HG03520 (cell line): Measurements from ENCODE around the gene RFC4.
"Not testable (repeated sequence)": the region's sequence is repeated elsewhere in the genome, so short reads cannot be mapped to it uniquely, and the experiment has no call there.

Experiments
- ATAC-seq: cut with Tn5 transposase; IDR thresholded peaks from one replicate; pipeline ENCODE4 v1.9.1; 2021; ENCODE audit warnings: mild to moderate bottlenecking, moderate library complexity; ENCODE audit not compliant: unreplicated experiment

RFC4 gene

DNA sequence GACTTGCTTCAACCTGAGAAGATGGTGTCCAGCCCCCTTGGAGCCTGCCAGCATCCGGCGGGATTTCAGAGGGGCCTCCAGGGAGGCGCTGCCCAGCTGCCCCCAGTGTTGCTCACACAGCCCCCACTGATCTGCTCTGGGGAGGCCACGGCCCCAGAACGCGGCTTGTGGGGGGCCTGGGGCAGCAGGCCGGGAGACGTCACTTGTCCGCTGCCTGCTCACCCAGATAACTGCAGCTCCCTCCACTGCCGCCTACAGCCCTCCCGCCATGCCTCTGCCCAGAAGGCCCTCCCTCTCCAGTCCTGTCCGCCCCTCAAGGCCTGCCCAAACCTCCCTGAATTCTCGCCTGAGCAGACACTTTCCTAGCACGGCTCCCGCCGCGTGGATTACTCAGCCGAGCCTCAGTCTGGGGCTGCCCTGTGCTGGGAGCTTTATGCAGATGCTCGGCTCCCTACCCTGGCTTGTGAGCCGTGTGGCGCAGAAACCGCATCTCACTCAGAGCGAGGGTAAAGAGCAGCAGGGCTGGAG is 19.1 kb upstream of the RFC4 start:
- ATAC-seq, result no peak

DNA sequence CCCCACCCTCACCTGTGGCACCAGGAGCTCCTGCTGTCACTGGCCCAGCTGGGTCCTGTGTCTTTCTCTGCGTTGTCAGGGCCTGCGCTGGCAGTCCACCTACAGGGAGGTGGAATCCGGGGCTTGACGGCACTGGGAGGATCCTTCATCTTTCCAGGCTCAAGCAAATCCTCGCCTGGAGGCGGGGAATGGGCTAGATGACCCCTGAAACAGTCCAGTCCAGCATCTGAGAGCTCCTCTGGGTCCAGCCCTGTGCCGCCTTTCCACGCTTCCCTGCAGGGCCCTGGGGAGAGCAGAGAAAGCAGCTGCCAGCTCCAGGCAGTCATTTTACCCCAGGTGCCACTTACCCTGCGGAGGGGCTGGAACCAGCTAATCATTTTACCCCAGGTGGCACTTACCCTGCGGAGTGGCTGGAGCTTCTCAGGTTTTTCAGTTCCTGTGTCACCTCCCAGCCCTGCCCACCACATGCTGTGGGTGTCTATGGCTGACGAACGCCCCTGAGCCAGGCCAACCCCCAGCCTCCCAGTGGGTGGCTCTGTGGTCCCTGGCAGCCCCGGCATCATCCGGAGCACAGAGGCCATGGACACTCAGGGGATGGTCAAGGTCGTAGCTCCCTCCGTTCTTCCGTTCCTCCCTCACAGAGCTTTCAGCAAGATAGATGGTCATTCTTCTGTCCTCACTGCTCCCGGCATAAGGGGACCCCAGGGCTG is 18.3 kb upstream of the RFC4 start:
- no peak for ATAC-seq

DNA sequence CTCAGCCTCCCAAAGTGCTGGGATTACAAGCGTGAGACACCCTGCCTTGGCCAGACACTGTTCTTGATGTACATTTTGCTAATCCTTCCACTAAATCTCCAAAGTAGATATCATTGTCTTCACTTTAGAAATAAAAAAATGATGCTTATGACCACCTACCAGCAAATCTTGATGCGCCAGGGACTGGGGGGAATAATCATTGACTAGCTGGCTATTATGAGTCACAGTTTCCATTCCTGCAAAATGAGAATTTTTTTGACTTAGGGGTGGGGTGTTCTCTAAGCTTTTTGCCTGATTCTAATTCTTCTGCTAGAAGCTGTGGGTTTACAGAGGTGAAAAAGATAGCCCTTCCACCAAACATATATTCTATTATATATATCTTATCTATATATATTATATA is 17.1 kb upstream of the RFC4 start:
- no peak for ATAC-seq

DNA sequence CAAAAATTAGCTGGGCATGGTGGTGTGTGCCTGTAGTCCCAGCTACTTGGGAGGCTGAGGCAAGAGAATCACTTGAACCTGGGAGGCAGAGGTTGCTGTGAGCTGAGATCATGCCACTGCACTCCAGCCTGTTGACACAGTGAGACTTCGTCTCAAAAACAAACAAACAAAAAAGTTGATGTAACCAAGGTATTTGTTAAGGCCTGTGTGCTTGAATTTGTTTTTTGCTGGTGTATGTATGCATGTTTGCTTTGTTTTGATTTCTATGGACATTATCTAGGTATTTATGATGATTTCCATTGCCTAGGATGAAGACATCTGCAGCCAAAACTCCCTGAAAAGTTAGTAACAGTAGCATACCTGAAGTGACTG is 16.1 kb upstream of the RFC4 start:
- ATAC-seq, result not testable (repeated sequence)

DNA sequence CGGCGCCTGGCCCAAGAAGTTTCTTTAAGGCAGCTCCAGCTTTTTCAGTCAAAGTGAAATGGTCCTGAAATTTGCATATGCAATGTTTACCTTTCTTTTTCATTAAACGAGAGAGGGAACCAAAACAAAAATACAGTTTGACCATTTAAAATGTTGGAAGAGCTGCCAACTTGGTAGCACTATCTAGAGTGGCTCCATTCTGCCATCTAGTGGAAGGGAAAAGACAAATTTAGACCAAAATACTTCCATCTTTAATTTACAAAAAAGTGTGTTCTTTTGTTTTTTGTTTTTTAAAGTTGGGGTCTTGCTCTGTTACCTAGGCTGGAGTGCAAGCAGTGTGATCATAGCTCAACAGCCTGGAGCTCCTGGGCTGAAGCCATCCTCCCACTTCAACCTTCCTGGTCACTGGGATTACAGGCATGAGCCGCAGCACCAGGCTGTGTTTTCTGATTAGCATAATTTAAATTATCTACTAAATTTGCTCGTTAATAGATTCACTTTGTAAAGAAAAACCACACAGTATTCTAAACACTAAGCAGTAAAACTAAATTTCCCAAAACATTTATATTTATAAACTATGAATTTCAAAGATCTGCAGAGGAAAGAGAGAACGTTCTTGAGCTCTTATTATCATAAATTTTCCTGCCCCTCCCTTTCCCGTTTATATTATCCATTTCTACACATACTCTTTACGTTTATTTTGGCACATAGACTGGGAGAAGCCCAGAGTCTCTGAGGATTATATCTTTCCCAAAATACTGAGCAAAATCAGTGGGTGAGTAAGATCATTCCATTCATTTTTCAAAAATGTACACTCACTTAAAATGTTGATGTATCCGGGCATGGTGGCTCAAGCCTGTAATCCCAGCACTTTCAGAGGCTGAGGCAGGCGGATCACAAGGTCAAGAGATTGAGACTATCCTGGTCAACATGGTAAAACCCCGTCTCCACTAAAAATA is 15.4 kb upstream of the RFC4 start:
- ATAC-seq, result no peak

DNA sequence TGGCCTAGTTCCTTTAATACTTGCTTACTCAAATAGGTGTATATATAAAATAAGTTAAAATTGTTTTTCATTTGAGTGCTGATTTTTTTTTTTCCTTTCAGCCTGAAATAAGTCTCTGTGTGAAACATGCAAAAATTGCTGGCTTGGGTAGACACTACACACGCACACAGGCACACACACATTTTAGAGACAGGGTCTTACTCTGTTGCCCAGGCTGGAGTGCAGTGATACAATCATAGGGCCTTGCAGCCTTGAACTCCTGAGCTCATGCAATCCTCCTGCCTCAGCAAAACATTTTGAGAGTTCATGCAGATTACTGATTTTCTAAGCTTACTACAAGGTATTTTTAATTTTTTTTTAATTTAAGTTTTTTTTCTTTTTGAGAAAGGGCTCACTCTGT is 12.7 kb upstream of the RFC4 start:
- ATAC-seq, result no peak

DNA sequence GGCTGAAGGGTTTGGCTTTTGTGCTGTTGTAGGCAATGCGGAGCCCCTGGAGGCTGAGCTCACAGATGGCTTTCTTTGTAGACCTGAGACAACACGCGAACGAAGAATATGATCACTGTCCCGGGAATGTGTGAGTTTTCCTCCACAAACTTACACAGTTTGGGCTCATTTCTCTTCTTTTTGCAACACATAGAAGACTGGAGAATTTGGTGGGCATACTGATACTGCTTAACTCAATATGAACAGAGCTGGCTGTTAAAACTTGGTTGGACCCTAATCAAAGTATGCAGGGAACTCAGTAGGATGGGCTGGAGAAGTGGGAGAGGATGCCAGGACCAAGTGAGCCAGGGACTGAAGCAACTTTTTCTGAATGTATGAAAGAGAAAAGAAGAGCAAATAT is 12.2 kb upstream of the RFC4 start:
- ATAC-seq, result no peak

DNA sequence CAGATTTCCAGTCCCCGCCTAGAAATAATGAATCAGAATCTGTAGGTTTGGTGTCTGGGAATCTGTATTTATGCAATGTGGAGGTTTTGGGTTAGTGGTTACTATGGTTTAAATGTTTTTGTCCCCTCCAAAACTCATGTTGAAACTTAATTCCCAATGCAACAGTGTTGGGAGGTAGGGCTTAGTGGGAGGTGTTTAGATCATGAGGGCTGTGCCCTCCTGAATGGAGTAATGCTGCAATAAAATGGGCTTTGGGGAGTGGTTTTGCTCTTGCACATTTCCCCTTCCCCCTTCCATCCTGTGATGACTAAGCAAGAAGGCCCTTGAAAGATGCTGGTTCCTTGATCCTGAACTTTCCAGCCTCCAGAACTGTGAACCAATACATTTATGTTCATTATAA is 9.2 kb upstream of the RFC4 start:
- ATAC-seq, result no peak

DNA sequence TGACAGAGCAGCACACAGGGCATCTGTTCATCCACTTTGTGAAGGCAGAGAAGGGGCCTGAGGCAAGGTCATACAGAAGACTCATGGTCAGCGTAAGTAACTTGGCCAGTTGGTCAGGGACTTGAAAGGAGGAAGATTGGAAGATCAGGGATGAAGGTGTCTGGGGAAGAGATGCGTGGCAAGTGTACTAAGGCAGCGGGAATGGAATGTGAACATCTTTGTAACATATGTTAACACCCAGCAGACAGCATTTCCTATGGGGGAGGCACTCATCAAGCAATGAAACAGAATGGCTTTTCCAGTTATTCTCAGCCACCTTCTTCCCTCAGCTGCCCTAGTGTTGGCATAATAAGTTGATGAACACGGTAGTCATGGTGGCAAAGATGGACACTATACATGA is 7.8 kb upstream of the RFC4 start:
- no peak for ATAC-seq

DNA sequence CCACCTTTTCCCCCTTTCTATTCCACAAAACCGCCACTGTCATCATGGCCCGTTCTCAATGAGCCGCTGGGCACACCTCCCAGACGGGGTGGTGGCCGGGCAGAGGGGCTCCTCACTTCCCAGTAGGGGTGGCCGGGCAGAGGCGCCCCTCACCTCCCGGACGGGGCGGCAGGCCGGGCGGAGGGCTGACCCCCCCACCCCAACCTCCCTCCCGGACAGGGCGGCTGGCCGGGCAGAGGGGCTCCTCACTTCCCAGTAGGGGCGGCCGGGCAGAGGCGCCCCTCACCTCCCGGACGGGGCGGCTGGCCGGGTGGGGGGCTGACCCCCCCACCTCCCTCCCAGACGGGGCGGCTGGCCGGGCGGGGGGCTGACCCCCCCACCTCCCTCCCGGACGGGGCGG is 5.0 kb upstream of the RFC4 start:
- ATAC-seq, result not testable (repeated sequence)

DNA sequence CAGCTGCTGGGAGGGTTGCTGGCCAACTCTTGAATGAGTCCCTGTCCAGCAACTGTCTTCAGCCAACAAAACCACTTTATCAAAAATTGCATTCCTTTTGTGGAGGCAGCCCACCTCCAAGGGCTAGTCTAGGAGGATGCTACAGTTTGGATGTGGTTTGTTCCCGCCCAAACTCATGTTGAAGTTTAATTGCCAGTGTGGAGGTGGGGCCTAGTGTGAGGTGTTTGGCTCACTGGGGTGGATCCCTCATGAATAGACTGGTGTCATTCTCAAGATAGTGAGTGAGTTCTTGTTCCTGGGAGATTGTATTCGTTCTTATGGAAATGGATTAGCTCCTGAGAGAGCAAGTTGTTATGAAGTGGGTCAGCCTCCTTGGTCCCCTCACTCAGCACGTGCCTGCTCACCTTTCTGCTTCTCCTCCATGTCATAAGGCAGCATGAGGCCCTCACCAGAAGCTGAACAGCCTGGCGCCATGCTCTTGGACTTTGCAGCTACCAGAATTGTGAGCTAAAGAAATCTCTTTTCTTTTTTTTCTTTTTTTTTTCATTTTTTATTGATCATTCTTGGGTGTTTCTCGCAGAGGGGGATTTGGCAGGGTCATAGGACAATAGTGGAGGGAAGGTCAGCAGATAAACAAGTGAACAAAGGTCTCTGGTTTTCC is 4.2 kb upstream of the RFC4 start:
- ATAC-seq, result no peak

DNA sequence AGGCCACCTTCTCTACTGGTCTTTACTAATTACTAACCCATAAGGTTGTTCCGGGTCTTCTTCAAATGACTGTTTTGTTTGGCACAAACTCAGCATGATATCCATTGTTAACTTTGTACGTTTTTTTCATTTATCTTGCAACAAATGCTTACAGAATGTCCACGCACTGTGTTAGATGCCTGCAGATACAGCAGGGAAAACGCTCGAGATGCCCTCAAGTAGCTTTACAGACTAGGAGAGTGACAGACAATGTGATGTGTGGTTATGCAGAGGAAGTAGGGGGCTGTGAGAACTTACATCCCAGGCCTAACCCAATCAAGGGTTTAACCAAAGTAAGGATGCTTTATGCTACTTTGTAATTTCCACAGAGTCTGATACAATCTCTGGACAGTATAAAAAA is 949 bp upstream of the RFC4 start:
- no peak for ATAC-seq

DNA sequence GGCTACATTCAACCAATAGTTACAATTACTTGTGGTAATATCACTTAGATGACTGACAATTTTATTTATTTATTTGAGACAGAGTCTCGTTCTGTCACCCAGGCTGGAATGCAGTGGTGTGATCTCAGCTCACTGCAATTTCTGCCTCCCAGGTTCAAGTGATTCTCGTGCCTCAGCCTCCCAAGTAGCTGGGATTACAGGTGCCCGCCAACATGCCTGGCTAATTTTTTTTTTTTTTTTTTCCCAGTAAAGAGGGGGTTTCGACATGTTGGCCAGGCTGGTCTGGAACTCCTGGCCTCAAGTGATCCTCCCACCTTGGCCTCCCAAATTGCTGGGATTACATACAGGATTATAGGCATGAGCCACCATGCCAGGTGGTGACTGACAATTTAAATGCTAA is 2.8 kb downstream of the RFC4 start:
- not testable (repeated sequence) for ATAC-seq

DNA sequence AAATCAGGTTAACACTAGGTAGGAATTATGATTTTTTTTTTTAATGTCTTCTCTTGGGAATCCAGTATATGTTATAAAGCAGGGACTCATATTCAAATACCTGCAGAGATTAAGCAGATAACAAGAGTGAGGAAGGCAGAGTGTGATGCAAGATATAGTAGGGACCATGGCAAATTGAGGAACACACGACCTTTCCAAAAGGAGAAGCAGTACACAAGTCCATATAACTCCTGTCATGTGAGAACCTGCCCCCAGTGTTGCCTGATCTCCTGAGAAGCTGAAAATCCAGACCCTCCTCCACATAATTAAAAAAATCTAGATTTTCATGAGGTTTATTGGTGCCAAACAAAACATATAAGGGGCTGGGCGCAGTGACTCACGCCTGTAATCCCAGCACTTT is 3.6 kb downstream of the RFC4 start:
- ATAC-seq, result no peak

DNA sequence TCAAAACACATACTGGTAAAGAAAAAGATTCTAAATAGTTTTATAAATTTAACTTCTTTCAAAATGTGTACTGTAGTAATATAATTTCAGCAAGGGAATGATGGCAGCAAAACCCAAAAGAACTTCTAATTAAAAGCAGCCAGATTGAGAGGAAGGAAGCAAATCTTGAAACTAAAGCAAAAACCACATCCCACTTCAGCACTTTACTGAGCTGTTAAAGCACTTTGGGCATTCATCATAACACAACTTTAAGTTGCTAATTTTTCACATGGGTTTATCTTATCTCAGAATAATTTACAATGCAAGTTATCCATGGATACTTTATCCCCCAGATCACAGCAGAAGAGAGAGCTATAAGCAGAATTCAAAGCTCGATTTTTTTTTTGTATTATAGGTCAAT is 6.0 kb downstream of the RFC4 start:
- no peak for ATAC-seq

DNA sequence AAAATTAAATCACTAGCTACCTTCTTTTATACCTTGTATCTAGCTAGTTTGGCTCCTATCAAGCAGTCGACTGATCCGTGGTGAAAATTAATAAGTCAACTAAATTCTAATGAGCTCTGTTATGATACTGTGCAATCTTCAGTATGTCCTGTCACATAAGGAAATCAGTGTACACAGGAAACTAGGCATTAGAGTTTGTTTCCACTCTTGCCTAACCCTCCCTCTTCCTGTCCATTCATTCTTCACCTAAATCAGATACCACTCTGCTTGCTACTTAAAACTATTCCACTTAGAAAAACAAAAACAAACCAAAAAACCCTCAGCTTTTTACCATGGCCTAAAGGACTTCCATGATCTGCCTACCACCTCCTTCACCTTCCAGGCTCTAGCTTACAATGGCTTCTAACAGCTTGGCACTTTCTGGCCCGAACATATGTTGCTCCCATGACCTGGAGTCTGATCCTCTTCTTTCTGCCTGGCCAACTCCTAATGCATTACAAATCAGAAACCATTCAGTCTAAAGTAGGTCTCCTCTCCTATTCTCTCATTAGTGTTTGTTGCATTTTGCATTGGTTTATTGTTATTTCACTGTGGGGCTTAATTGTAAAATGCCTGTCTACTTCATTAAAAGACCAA is 7.9 kb downstream of the RFC4 start:
- no peak for ATAC-seq

DNA sequence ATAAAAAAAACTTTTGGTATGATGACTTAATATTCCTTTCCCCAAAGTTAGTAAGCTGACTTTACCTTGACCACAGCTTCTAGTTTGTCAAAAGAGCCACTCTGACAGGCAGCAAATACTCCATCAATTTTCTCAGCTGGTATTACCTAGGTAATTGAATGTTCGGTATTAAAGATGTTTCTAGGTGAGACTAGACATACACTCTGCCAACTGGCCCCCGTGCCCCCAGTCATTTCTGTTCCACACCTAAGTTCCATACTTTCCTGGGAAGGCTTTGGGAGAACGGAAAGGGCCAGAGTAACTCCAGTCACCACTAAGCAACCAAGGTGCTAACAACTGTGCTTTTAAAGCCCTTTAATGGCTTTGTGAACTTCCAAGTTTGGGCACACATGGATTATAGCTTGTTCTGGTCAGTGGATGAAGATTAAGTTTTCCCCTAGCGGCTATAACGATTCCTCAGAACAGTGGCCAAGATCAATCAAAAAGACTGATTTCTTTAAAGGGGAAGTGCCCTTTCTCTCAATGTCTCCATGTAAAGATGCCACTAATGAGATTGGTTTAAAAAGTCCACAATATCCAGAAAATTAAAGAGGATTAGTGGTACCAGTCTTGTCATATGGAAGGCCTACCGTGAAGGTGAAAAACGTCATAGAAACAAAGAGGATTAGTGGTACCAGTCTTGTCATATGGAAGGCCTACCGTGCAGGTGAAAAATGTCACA is 15.9 kb downstream of the RFC4 start:
- no peak for ATAC-seq

DNA sequence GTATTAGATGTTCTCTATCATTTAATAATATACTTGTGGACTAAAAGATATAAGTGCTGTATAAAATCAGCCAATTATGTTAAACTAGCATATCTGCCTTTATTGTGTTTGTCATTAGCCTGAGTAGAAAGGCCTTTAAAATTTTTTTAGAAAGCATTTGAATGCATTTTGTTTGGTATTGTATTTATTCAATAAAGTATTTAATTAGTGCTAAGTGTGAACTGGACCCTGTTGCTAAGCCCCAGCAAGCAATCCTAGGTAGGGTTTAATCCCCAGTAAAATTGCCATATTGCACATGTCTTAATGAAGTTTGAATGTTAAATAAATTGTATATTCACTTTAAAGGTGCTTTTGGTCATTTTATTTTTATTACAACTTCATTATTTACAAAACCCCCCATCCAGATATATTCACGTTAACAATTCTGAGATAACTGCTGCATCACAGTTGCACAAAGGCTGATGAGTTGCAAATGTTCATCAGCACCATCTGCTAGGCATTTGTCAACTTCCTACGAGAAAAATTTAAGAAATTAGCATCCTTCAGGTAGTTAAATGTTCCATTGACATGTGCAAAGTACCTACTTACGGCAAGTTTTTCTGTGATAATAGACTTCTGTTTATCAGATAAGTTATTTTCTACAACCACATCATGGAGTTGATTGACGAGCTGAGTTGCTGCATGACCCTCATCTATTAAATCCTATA is 16.6 kb downstream of the RFC4 start:
- ATAC-seq, result no peak

DNA sequence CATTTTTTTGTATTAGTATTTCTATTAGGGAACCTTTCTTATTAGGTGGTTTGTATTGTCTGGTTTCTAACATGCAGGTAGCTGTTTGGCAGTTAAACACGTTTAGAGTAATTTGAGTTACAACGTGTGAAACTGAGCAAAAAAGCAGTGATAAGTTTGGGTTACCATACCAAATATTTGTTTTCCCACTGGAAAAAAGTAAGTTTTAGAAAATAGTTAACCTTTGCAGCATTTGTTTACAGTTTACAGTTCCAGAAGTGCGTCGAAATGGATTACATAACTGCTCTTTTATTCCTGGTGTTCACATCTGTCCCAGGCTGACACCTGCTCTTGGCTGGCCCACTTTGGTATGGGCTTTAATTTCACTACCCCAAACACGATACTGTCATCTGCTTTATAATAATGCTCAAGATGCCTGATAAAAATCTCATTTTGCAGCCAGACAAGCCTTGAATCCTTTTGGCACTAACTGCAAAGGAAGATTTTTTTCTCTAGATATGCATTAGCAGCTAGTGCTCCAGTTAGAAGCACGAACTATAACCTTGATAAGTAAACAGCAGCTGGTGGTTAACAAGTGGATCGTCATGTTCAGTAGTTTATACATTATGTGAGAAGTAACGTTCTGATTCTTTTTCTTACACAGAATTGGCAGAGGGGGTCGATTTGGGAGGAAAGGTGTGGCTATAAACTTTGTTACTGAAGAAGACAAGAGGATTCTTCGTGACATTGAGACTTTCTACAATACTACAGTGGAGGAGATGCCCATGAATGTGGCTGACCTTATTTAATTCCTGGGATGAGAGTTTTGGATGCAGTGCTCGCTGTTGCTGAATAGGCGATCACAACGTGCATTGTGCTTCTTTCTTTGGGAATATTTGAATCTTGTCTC is 17.6 kb downstream of the RFC4 start:
- no peak for ATAC-seq
